Measurements from ENCODE around the gene SLC9A2. TPM values are rescaled to one million over a fixed set of nuclear protein-coding genes. Genes with fewer than 3 reads are reported as not detected.

The SLC9A2 gene
- total and polyA plus RNA-seq, 10 of the 15 experiments (the other 5 are each of a cell fraction or from before 2014, with no cell fraction given) = 0.13 to 1.2 (median 0.79) TPM

- ChIA-PET RAD21 (ENCODE audit: unreplicated experiment) (interaction anchor here (0.9 to 1.7 kb wide), 9 partner anchors 65 to 230 kb away, joined by 3 to 14 read pairs (median 3); partner anchors contain the start of gene SLC9A4), CTCF (interaction anchor here (0.6 to 2.8 kb wide), 19 partner anchors 9 to 261 kb away, joined by 3 to 15 read pairs (median 3); partner anchors contain the start of gene SLC9A4), SMC1A (ENCODE audit: uncharacterized antibody, unreplicated experiment) (interaction anchor here (0.7 to 2.3 kb wide), 11 partner anchors 11 to 230 kb away, joined by 3 to 20 read pairs (median 3); partner anchors contain the start of gene SLC9A4), POLR2A (no interaction called here)
- intact Hi-C loops (cut with micrococcal nuclease; ENCODE audit: unreplicated experiment) = loop anchor here (1.0 to 5.0 kb wide), 2 partner anchors 183 to 231 kb away; partner anchors contain the start of gene SLC9A4
- Histone ChIP-seq H2AFZ (ENCODE audit: control insufficient read depth, low read depth, low read length) (no peak overlapping the region), H3K79me2 (ENCODE audit: control insufficient read depth, insufficient read depth, low read length) (no peaks in the 10 kb centered on the region), H3K9me3 (replicated peaks; ENCODE audit: control insufficient read depth, insufficient read depth, low read length) (no peaks in the 10 kb centered on the region), H3K4me1 (ENCODE audit: control insufficient read depth, insufficient read depth, low read length) (no peaks in the 10 kb centered on the region), H3K27ac (ENCODE audit: control insufficient read depth, insufficient read depth) (no peak overlapping the region), H3K36me3 (ENCODE audit: control insufficient read depth in 2 of 2, insufficient read depth in 2 of 2, low read length in 1 of 2) (no peaks in the 10 kb centered on the region), H3K4me2 (ENCODE audit: control insufficient read depth, insufficient read depth) (no peak overlapping the region), H3K9ac (ENCODE audit: control insufficient read depth, insufficient read depth, low read length) (no peak overlapping the region), H3K27me3 (replicated peaks in 1 of 2; ENCODE audit: control insufficient read depth in 2 of 2, insufficient read depth in 2 of 2, low read length in 1 of 2) (no peaks in the 10 kb centered on the region), H4K20me1 (ENCODE audit: control insufficient read depth, insufficient read depth) (no peaks in the 10 kb centered on the region), H3K4me3 (no peak overlapping the region)
- DNase-seq (ENCODE audit: low read depth, low spot score) (no peak), ATAC-seq (no peak), FAIRE-seq (no peak)
- TF ChIP-seq ZNF207 (IDR thresholded peaks at IDR 0.05; ENCODE audit: borderline replicate concordance) = no peak
- TF ChIP-seq JUND (IDR thresholded peaks at IDR 0.05; ENCODE audit: low read depth, low read length) = no peak
- WGBS (ENCODE audit: insufficient coverage, insufficient replicate concordance, low lambda C conversion rate, missing lambda C conversion rate) = 43% methylated on average over 2 of the region's 2 CpGs
- in situ Hi-C loops (cut with MboI) = no loop called here
- no TSS peak for BruUV-seq (replicated peaks)
These were observed 84.0 kb downstream of the SLC9A2 start for GRCh38 chr2:102703305-102703704.

- Histone ChIP-seq H3K36me3 (ENCODE audit: control insufficient read depth in 2 of 2, insufficient read depth in 2 of 2, low read length in 1 of 2) (no peaks in the 10 kb centered on the region), H3K4me1 (ENCODE audit: control insufficient read depth, insufficient read depth, low read length) (no peaks in the 10 kb centered on the region), H4K20me1 (ENCODE audit: control insufficient read depth, insufficient read depth) (no peaks in the 10 kb centered on the region), H3K27ac (ENCODE audit: control insufficient read depth, insufficient read depth) (no peak overlapping the region), H3K4me3 (no peak overlapping the region), H3K9ac (ENCODE audit: control insufficient read depth, insufficient read depth, low read length) (no peak overlapping the region), H3K4me2 (ENCODE audit: control insufficient read depth, insufficient read depth) (no peak overlapping the region), H2AFZ (ENCODE audit: control insufficient read depth, low read depth, low read length) (no peak overlapping the region), H3K9me3 (replicated peaks; ENCODE audit: control insufficient read depth, insufficient read depth, low read length) (no peaks in the 10 kb centered on the region), H3K79me2 (ENCODE audit: control insufficient read depth, insufficient read depth, low read length) (no peaks in the 10 kb centered on the region), H3K27me3 (replicated peaks in 1 of 2; ENCODE audit: control insufficient read depth in 2 of 2, insufficient read depth in 2 of 2, low read length in 1 of 2) (no peaks in the 10 kb centered on the region)
- POLR2A ChIA-PET = no interaction called here
- DNase-seq (ENCODE audit: low read depth, low spot score) = no peak
- in situ Hi-C loops (cut with MboI) = no loop called here
- FAIRE-seq = peak; percentile 7
- BruUV-seq (replicated peaks) = no TSS peak
- SMC1A ChIA-PET (ENCODE audit: uncharacterized antibody, unreplicated experiment) = interaction anchor here (0.7 to 2.3 kb wide), 11 partner anchors 11 to 231 kb away, joined by 3 to 20 read pairs (median 3); partner anchors contain the start of gene SLC9A4
- RAD21 ChIA-PET (ENCODE audit: unreplicated experiment) = interaction anchor here (1.1 to 1.7 kb wide), 7 partner anchors 66 to 230 kb away, joined by 3 to 14 read pairs (median 4); partner anchors contain the start of gene SLC9A4
- intact Hi-C loops (cut with micrococcal nuclease; ENCODE audit: unreplicated experiment) = loop anchor here (1.0 to 5.0 kb wide), 3 partner anchors 85 to 231 kb away; partner anchors contain the start of genes SLC9A2 and SLC9A4
- peak; percentile 77 for ATAC-seq
- TF ChIP-seq SMC3 (IDR thresholded peaks at IDR 0.05; ENCODE audit: borderline replicate concordance, low read length) = peak; percentile 46; the same call in 1 of the 2 replicates
- no peak for TF ChIP-seq SMAD5 (IDR thresholded peaks at IDR 0.05; ENCODE audit: low read depth)
- TF ChIP-seq CBX5 (IDR thresholded peaks at IDR 0.05; ENCODE audit: low read depth) = no peak
- no peak for TF ChIP-seq KDM1A (IDR thresholded peaks at IDR 0.05; ENCODE audit: borderline replicate concordance)
- TF ChIP-seq ESRRA (IDR thresholded peaks at IDR 0.05; ENCODE audit: low read length) = no peak
- TF ChIP-seq RBBP5 (conservative IDR thresholded peaks at IDR 0.05) = no peak
- peak; percentile 20 to 53 (median 30); a peak in 3 of 6 replicates for TF ChIP-seq CTCF (IDR thresholded peaks at IDR 0.05 in 2 of 3, conservative IDR thresholded peaks at IDR 0.05 in 1 of 3; ENCODE audit: control insufficient read depth in 2 of 3, extremely low read depth in 1 of 3, insufficient read depth in 1 of 3, low read depth in 3 of 3, low read length in 3 of 3)
- TF ChIP-seq LARP7 (IDR thresholded peaks at IDR 0.05) = no peak
- no peak for TF ChIP-seq MEF2A (IDR thresholded peaks at IDR 0.05; ENCODE audit: insufficient read depth, low read depth, low read length)
- TF ChIP-seq TBL1XR1 (IDR thresholded peaks at IDR 0.05; ENCODE audit: low read depth, low read length) = no peak
- peak; percentile 59 for TF ChIP-seq RAD21 (IDR thresholded peaks at IDR 0.05; ENCODE audit: insufficient read depth, low read depth, low read length)
- no peak for TF ChIP-seq ZSCAN29 (IDR thresholded peaks at IDR 0.05)
- no peak for TF ChIP-seq TARDBP (IDR thresholded peaks at IDR 0.05; ENCODE audit: borderline replicate concordance)
- no peak for TF ChIP-seq JUNB (IDR thresholded peaks at IDR 0.05)
- CTCF ChIA-PET = interaction anchor here (0.6 to 2.8 kb wide), 15 partner anchors 11 to 261 kb away, joined by 3 to 15 read pairs (median 3); partner anchors contain the start of gene SLC9A4
These were observed 84.4 kb downstream of the SLC9A2 start for GRCh38 chr2:102703748-102704147.

Data from GM12878 (cell line).